Loucy (cell line): Measurements from ENCODE around the gene HACL1.
A peak's percentile ranks its signal among the peaks of the same experiment; 100 is the strongest.

Source experiments
- CTCF ChIP-seq: fragments of 200-600 bp; sonication (generic); conservative IDR thresholded peaks from 2 replicates; pipeline ENCODE4 v1.5.1; 2014; ENCODE audit warnings: mild to moderate bottlenecking, antibody characterized with exemption, low read length
- EZH2phosphoT487 ChIP-seq: fragments of 200-600 bp; IDR thresholded peaks from 2 replicates; pipeline ENCODE4 v1.6.1; 2018; ENCODE audit warnings: antibody characterized with exemption, mild to moderate bottlenecking, moderate library complexity, borderline replicate concordance

GRCh38 chr3:15557511-15557946 lies 43.8 kb downstream of the HACL1 start:
- TF ChIP-seq CTCF (peak; percentile 80), EZH2phosphoT487 (no peak)
